Stimulated activated CD8-positive, alpha-beta memory T cell treated with anti-CD3 and anti-CD28 coated beads, Interleukin-4, amount 100 ng/mL, for 48 hours (primary cell): ENCODE measurements around the gene MBD4.
A peak's percentile ranks its signal among the peaks of the same experiment; 100 is the strongest.
"Not testable (repeated sequence)": the region's sequence is repeated elsewhere in the genome, so short reads cannot be mapped to it uniquely, and the experiment has no call there.

Experiments used
- DNase-seq: peaks from one replicate; pipeline ENCODE4 v3.0.0-alpha.2; 2020

The MBD4 gene

DNA sequence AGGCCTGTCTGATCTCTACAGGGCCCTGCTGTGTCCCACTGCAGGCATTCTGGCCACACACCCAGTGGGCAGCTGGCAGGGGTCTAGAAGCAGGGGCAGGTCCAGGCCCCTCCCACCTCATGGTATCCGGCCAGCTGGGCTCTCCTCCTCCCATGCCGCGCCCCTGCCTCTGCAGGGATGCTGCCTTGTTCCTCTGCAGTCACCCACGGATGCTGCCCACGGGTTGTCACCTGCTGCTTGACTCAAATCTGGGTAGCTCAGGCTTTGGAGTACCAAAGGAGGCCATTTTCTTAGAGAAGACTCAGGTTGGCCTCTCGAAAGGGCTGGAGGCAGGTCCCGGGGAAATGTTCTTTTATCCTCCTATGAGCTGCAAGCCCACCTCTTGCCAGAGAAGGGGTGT lies 36.3 kb downstream of the MBD4 start:
- no peak for DNase-seq

DNA sequence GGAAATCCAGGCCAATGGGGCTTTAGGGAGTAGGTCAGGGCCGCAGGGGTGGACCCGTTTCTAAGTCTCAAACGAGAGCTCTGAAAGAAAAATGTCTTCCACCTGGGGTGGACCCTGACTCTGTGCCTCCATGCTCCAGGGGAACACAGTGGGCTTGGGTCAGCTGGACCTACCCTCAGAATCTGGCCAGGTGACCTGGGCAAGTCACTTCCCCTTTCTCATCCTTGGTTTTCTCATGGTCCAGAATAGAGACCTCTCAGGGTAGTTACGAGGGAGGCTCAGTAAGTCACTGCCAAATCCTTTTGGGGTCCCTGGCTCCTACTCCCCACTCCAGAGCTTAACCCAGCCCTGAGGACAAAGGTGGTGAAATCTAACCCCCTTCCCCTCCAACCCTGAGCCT lies 37.1 kb downstream of the MBD4 start:
- no peak for DNase-seq

DNA sequence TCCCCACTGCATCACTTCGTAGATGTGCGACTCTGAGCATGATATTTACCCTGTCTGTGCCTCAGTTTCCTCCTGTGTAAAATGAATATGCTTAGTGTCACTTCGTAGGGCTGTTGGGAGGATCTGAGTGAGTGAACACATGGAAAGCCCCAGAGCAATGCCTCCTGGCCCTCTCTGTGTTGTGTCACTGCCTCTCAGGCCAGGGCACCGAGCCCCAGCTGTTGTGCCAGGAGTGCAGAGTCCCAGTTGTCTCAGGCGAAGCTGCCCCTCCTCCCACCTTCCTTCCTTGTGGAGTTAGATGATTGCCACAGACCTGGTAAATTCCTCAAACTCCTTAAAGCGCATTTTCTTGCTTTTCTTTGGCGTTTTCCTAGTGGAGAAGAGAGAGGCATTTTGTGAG lies 37.5 kb downstream of the MBD4 start:
- DNase-seq = no peak

DNA sequence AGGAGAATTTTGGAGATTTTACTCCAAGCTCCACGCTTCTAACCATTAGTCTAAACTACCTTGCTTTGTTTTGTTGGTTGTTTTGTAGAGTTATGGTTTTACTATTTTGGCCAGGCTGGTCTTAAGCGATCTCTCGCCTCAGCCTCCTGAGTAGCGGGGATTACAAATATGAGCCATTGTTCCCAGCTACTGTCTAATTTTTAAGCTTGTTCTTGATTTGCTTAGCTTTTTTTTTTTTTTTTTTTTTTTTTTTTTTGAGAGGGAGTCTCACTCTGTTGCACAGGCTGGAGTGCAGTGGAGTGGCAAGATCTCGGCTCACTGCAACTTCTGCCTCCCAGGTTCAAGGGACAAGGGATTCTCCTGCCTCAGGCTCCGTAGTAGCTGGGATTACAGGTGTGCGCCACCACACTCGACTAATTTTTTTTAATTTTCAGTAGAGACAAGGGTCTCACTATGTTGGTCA lies 39.8 kb downstream of the MBD4 start:
- DNase-seq = no peak

DNA sequence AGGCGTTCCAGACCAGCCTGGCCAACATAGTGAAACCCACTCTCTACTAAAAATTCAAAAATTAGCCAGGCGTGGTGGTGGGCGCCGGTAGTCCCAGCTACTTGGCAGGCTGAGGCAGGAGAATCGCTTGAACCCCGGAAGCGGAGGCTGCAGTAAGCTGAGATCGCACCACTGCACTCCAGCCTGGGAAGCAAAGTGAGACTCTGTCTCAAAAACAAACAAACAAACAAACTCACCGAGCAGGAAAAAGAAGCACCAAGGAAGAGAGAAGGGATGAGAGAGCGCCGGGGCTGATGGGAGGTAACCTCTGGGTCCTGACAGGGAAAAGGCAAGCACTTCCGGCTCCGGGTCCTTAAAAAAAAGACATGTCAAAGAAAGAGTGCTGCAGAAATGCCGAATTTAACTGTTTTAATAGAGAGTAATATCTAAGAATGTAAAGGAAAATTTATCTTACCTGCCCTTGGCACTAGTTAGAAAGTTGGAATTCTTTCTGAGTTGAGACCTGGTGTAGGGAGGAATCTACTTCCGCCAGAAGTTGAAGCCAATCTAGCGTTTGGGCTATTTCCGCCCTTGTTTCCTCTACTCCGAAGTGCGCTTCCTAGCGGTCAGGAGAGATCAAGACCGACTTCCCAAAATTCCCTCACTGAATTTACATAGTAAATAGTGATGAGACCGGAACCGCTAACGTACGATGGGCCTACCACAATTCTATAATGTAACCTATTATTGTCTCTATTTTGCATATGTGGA lies 40.4 kb downstream of the MBD4 start:
- peak; percentile 74 for DNase-seq

DNA sequence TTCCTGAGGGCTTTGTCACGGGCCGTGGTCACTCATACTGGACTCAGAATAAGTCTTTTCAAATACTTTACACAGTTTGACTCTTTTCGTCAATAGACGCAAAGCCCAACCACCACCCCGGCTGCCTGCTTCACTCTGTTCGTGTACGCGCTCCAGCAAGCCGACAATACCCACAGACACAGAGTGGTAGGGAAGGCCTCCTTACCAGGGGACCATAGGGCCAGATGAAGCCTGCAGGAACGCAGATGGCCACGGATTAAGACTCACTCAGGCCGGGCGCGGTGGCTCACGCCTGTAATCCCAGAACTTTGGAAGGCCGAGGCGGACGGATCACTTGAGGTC lies 41.0 kb downstream of the MBD4 start:
- DNase-seq = peak; percentile 35

DNA sequence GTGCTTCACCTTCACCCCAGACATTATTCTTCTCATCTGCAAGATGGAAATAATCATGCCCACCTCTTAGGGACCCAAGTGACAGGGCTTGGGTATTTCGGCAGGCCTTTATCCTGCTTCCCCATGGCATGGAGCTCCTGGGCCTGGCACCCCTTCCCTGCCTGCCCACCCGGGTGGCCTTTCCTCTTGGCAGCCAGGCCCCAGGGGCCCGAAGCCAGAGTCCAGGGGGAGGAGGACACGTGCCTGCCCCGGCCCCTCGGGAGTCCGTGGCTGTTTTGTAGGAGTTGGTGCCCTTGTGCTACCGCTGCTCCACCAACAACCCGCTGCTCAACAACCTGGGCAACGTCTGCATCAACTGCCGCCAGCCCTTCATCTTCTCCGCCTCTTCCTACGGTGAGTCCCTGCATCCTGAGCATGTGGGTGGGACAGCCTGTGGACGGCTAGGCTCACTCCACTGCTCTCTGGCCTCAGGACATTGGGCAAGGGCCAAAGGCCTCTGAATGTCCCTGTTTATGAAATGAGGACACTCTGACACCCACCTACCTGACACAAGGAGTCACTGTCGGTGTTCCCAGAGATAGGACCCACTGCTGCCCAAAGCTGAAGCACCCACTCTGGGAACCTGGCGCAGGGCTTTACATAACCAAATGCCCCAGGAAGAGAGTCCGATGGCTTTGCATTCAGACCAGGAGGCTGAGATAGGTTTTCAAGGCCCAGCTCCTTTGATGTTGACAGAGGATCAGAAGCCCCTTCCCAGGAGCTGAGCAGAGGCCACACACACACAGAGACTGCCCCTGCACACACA lies 45.8 kb downstream of the MBD4 start:
- DNase-seq = not testable (repeated sequence)

DNA sequence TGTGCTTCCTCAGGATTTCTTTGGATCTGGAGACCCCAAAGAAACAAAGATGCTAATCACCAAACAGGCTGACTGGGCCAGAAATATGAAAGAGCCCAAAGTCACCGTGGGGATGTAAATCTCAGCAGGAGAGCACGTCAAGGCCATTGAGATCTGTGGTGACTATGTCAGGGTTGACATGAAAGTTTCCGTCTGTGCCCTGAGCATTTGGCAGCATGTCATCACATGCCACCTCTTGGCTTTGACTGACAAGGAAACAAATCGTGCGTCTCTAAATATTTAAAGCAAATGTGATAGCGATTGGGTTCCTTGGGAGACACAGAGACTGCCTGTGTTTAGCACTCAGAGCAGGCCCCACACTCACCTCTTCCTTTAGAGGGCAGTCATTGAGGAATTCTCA lies 46.5 kb downstream of the MBD4 start:
- no peak for DNase-seq

DNA sequence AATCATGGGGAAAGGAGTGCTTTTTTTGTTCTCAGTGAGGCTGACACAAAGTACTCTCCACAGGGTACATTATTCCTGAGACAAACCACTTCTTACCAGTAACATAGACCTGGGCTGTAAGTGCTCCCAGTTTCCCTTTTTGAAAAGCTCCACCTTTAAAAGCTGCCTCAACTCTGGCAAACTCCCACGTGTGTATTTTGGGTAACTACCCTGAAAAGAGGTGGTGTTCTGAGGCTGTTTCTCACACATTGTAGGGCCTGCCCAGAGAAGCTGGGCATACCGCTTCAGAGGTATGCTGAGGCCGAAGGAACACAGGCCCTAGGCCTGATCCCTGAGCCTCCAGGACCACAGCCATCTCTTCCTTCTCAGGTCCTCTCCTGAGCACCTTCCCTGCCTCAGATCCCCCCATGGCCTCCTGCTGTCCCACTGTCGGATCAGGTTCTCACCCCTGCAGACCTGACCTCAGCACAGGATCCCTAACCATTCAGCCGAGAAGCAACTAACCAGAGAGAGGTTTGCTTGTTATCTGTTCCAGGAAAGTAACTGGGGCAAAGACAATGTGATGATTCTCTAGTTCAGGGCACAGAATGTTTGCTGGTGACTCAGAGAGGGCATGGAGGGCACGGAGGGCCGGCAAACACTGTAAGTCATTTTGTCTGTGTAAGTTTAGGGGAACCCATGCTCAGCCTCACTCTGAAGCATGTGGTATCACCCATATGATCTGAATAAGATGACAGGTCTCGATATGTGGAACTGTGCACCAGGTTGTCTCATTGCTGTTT lies 47.5 kb downstream of the MBD4 start:
- DNase-seq = not testable (repeated sequence)

DNA sequence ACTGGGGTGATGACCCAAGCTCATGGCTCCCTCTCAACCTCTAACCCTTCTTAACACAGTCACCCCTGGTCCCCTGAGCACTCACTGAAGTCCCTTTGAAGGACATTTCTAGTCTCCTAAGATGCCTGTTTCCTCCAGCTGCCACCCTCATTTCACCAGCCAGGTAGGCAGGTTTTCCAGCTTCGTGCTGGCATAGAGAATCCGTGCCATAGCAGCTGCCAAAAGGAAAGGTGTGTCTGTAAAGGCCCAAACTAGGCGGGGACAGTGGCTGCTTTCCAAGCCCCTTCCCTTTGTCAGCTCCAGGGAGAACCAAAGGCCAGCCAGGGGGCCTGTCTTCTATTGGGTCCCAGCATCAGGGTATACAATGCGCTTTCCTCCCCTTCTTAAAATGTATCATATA lies 48.2 kb downstream of the MBD4 start:
- not testable (repeated sequence) for DNase-seq

DNA sequence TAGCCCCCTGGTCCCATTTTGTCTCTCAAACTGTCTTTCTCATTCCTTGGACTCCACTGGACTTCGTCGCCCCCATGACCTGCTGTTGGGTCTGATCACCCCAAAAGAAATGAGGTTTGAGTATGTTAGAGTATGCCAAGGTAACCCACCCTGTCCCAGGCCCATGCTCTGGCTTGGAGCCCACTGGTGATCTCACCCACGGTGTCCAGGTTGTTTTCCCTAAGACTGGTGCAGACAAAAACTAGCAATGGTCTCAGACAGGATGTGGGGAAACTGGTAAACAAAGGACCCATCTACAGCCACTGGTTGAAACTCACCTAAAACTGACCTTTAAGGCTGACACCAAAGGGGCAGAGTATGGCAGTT lies 50.2 kb downstream of the MBD4 start:
- DNase-seq = no peak

DNA sequence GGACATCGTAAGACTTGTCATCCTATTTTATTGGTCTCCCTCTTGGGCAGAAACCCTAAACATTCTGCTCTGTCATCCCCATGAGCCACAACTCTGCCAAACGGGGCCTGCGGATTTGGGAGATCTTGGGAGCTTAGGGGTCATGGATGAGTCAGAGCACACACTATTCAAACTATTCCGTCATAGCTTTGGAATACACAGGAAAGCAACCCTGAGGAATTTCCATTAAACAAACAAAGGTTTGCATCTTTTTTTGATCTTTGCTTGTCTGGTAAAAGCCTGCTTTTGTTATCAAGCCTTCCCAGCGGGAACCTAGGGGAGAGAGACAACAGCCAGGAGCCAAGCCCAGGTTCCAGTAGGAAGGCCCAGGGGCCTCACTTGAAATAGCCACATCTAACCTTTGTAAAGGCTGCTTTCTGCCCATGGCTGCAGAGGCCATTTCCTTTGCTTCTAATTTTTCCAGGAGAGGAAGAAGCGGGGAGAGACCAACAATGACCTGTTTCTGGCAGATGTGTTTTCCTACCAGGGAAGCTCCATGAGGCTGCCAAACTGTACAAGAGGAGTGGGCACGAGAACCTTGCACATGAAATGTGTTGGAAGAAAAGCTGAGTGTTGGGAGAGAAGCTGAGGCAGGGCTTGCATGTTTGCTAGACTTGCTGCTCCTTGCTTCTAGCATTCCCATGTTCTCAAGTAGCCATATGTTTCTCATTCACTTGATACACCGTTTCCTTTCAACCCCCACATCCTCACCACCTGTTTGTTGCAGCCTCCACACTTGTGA lies 50.8 kb downstream of the MBD4 start:
- DNase-seq = not testable (repeated sequence)

DNA sequence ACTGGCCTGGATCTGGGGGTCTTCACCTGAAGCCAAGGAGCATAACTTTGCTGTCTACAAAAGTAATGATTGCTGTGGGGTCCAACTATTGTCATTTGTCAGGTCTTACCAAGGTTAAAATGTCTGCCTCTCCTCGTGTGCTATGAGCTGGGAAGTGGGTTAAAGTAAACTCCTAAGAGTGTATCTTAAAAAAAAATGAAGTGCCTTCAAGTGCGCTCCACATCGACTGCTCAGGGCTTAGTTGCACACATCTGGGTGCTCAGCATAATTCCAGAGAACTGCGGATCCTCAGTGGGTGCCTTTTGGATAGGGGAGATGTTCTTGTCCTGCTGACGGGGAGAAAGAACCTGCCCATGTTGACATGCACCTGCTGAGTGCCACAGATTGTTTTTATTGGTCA lies 52.3 kb downstream of the MBD4 start:
- DNase-seq = no peak

DNA sequence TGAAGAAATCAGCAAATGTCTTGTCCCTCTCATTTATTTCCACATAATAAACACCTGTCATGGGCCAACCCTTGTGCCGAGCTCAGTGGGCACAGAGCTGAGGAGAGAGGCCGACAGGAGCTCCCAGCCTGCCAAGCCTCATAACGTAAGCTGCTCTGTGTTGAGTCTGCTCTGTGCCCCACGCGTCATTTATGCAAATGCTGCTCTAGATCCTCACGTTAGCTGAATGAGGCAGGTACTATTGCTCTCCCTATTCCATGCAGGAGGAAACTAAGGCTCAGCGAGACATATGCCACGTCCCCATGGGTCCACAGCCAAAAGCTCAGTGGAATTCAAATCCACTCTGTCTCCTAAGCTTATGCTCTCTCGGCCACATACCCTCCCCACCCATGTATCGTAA lies 52.8 kb downstream of the MBD4 start:
- DNase-seq = no peak

DNA sequence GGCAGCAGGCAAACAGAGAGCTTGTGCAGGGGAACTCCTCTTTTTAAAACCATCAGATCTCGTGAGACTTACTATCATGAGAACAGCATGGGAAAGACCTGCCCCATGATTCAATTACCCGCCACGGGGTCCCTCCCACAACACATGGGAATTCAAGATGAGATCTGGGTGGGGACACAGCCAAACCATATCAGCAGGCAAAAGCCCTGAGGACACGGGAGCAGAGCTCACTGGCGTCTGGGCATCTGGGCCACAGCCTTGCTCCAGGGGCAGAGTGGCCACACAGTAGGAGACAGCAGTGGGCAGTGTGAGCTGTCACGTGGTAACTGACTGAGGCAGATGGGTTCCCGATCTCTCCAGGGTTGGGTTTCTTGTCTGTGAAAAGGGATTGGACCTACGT lies 54.2 kb downstream of the MBD4 start:
- not testable (repeated sequence) for DNase-seq

DNA sequence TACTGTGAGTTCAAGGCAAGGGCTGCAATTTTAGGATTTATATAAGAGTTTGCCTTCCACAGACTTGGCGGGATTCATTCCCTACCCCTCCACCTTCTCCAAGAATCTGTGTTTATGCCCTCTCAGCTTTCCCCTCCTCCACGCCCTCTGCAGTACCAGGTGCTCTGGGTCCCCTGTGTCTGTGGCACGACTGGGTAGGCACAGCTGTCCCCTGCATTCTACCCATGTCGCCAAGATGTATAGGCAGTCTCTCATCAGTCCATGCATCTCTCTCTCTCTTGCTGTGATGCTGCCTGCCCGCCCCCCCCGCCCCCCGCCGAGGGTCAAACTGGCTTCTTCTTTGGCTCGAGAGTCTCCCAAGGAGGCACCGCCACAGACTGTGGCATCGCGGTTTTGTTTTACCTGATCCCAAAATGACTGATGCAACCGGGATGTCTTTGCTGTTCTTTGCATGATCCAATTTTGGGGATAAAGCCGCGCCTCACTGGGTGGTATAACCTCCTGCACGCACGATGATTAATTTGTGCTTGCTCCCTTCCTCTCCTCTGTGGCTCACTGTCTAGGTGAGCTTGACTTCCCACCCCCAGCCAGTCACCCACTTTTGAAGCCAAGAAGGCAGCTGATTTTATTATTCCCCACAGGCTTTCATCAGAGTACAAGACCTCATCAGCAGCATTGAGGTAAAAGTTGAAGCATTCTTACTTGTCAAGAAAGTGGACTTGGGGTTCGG lies 55.0 kb downstream of the MBD4 start:
- DNase-seq = no peak

DNA sequence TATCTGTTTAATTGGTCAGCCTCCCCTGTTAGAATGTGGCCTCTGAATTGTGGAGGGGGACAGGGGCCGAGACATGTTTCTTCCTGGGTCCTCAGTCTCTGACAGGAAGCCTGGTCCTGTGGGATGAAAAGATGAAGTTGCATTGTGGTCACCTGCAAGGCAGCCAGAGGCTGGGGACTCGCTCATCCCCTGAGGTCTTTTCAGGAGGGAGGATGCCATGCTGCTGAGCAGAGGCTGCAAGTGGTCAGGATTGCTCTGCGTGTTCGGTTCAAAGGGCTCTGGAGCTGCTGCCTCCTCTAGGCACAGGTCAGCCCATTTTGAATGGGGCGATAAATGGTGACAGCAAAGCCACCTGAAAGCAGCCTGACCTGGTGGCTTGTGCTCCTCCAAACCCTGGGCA lies 55.6 kb downstream of the MBD4 start:
- DNase-seq = not testable (repeated sequence)

DNA sequence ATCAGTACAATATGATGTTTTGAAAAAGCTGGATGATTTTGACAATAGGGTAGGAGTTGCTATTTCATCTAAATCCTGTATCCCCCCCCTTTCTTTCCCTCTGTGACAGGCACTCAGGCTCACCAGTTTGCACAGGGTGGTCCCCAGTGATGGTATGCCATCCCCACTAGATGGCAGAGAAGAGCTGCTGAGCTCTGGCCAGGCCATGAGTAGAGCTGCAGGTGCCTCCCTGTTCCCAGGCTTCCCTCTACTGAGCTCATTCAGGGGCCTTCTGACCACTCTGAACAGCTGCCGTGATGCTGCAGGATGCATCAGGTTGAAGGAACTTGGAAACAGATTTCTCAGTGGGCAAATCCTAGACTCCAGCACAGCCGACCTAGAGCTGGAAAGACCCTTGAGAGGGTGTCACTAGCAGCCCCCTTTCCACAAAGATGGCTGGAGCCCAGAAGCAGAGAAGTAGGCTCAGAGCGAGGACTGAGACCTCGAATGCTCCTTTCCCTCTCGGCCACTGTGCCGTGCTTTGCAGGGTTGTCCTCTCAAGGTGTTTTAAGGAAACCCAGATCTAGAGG lies 56.4 kb downstream of the MBD4 start:
- DNase-seq = peak; percentile 65

DNA sequence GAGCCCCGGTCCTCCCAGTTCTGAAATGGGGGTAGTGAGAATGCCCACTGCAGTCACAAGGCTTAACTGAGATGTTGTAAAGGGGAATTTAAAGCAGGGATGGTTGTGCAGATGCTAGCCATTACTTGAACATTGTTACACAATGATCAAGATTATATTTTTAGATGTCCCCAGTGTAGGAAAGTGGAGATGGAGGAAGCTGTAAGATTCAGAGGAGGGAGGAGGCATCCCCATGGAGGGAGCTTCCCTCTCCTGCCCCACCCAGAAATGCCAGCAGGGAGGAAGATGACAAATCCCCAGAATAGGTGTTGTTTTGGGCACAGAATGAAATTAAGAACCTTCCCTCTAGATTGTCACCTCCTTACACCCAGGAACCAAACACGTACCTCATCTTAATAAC lies 57.4 kb downstream of the MBD4 start:
- DNase-seq = no peak
